Neuron (in vitro differentiated cells): ENCODE results near the gene OLR1.

ENCODE experiments used
- H2AFZ ChIP-seq: one replicate; pipeline ENCODE4 v1.6.1; 2013; ENCODE audit warnings: low read depth, mild to moderate bottlenecking, inconsistent platforms, low read length, moderate library complexity
- H3K27me3 ChIP-seq: one replicate; pipeline ENCODE4 v1.6.1; 2013; ENCODE audit warnings: low read length; ENCODE audit not compliant: insufficient read depth
- H3K36me3 ChIP-seq: one replicate; pipeline ENCODE4 v1.6.1; 2013; ENCODE audit warnings: low read length; ENCODE audit not compliant: insufficient read depth
- H3K4me1 ChIP-seq: one replicate; pipeline ENCODE4 v1.6.1; 2013; ENCODE audit warnings: low read length; ENCODE audit not compliant: insufficient read depth
- H3K4me3 ChIP-seq: 2 replicates; pipeline ENCODE4 v1.5.1; 2013; ENCODE audit warnings: mild to moderate bottlenecking, low read length, moderate library complexity
- H3K9me3 ChIP-seq: one replicate; pipeline ENCODE4 v1.6.1; 2013; ENCODE audit warnings: low read length

The OLR1 gene

DNA sequence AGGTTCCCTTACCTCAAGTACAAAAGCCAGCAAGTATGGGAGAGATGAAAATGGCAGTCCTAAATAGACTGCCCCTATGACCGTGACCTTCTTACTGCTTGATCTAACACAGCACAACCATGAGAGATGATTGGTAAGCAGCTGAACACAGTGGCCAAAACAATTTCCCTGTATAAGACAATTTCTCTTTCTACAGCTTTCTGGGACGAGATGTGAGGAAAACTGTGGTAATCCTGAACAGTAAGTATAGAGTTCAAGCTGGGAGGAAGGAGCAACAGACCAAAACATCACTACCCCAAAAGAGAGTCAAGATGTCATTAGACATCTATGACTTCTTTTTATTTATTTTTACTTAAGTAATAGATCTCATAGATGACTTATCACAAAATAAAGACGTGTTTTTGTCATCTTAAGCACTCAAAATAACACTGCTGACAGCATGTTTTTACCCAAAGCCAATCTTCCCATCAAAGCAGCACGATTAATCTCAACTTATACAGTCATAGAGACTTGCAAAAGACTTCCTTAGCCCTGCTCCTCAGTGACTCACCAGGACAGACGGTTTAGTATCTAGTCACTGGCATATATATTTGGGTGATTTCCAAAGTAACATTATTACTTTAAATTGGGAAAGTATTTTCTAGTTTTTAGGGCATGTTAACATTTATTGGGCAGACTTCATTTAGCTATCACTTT is 10.6 kb upstream of the OLR1 start:
- Histone ChIP-seq H3K36me3 (no peaks in the 10 kb centered on the region), H3K4me3 (no peak overlapping the region), H3K9me3 (no peaks in the 10 kb centered on the region), H3K4me1 (no peaks in the 10 kb centered on the region), H2AFZ (no peak overlapping the region), H3K27me3 (no peaks in the 10 kb centered on the region)

DNA sequence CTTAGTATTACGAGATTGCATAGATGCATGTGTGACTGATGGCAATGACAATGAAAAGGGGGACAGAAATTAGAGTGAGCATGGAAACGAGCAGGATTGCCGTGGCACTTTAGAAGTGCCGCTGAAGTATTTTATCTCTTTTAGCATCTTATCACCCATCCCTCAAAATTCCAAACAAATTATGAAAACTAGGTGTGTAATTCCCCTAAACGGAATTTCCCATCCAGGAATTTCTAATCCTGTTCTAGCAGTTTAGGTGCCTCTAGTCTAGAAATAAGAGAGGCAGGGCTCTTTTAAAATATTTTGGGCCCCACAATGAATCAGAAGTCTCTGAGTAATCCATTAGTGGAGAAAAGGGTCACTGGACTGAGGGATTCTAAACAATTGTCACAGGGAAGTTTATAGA is 7.8 kb upstream of the OLR1 start:
- Histone ChIP-seq H3K4me1 (no peaks in the 10 kb centered on the region), H2AFZ (no peak overlapping the region), H3K9me3 (no peaks in the 10 kb centered on the region), H3K4me3 (no peak overlapping the region), H3K36me3 (no peaks in the 10 kb centered on the region), H3K27me3 (no peaks in the 10 kb centered on the region)

DNA sequence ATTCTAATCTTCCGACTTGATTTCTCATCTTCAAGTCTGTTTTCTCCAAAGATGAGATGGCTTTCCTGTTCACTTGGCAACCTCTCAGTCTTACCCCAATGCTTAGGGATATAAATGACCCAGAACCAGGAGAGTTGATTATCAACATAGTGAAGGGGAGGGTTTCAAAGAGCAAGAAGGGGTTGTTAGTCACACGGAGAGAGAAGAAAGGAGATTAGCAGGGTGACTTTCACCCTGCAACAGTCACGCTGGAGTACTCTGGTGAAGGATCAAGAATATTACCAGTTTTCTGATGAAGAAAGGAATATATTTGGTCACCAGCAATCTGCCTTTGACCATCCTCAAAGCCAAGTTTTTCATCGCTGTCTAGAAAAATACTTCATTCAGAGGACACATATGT is 6.9 kb upstream of the OLR1 start, which contains the start of gene TMEM52B:
TMEM52B (plus strand) TSS at position 212 of the 400 bp plus-strand sequence. CDS start 543 bp downstream, outside the sequence.
- no peaks in the 10 kb centered on the region for H3K36me3 ChIP-seq
- no peaks in the 10 kb centered on the region for H3K4me1 ChIP-seq
- no peak within 1 kb of the TSS for H3K4me3 ChIP-seq
- no peaks in the 10 kb centered on the region for H3K9me3 ChIP-seq
- H3K27me3 ChIP-seq: no peaks in the 10 kb centered on the region
- H2AFZ ChIP-seq: no peak within 1 kb of the TSS

DNA sequence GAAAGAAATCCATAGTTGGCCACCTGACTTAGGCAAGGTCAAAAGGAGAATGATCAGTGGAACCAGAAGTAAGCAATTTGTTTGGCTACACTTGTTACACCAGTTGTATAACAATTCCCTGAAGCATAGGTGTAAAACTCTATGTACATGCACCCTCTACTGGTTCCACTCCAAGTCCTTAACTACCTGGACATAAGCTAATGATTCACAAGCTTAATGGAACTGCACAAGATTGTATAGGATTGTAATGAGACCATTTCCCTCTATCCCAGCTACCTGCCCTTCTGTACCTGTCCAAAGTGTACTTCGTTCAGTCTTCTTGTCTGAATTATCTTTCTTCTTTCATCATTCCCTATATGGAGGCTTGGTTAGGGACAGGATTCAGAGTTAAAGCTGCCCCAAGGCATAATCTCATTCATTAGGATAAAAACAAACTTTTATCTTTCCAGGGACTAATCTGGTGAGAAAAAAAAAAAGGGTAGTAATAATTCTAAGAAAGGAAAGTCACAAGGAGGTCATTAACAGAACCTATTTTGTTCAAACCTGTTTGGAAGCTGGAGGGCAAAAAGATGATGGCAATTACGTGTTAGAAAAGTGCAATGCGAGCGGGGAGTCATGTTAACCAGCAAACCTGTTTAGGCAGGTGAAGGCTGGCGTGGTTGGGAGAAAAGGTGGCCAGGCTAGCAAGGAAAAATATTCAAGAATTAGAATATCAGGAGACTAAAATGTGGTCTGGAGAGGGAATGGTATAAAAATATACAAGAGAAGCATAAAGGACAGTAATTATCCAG is 4.1 kb upstream of the OLR1 start:
- Histone ChIP-seq H3K9me3 (no peaks in the 10 kb centered on the region), H3K4me3 (no peak overlapping the region), H3K4me1 (no peaks in the 10 kb centered on the region), H2AFZ (no peak overlapping the region), H3K27me3 (no peaks in the 10 kb centered on the region), H3K36me3 (no peaks in the 10 kb centered on the region)

DNA sequence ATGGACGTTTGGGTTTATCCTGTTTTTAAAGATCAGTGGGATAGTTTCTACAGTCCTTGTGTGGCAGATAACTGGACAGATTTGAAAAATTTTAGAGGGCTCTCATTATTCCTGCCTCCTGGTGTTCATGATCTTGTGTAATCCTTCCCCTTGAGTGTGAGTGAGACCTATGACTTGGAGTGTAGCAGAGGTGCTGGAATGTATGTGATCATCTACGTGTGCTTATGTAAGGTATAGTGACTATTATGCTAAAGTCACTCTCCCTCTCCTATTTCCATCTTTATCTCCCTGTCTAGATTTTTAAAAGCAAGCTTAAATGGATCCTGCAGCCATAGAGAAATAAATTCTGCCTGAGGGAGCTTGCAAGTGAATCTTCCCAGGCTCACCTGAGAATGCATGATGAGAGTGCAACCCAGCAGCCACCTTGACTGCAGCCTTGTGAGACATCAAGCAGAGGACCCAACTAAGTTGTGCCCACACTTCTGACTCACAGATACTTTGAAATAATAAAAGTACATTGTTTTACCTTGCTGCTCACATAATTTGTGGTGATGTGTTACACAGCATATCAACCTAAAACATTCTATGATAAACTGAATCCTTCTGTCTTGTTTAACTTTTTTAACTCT is 3.2 kb upstream of the OLR1 start:
- Histone ChIP-seq H3K9me3 (no peaks in the 10 kb centered on the region), H3K27me3 (no peaks in the 10 kb centered on the region), H3K36me3 (no peaks in the 10 kb centered on the region)

DNA sequence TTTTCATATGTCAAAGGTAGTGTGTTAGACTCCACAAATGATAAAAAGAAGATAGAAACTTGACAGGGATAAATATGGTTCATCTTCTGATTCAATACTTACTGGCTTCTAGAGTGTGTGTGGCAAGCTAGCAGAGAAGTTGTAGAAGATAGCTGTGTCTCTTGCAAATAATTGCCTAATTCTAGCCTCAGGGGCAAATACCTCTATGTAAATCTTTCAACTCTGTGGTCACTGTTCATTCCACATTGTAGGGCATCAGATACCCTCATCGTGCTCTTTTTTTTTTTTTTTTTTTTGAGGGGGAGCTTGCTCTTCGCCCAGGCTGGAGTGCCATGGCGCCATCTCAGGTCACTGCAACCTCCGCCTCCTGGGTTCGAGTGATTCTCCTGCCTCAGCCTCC is 1.7 kb downstream of the OLR1 start:
- H3K4me3 ChIP-seq: no peak overlapping the region

More for the DNA sequence above, 3.2 kb upstream of the OLR1 start:
- H3K4me1 ChIP-seq: no peaks in the 10 kb centered on the region
- H2AFZ ChIP-seq: no peak overlapping the region
- H3K4me3 ChIP-seq: no peak overlapping the region

DNA sequence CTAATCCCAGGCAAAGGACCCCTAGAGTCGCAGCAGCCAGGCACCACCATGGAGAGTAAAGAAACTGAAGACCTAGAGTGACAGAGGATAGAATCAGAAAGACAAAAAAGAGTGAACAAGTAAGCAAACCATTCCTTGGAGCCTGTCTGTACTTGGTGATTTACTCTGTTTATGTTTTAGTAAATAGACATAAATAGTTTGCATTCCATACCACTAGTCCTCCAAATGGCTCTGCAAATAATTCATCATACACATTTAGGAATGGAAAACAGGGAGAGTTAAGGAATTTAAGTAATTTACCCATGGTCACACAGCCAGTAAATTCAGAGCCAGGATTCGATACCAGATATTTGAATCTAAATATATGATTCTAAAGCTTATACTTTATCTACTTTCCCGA is 2.8 kb downstream of the OLR1 start:
- H3K4me1 ChIP-seq: no peaks in the 10 kb centered on the region

More for the DNA sequence above, 1.7 kb downstream of the OLR1 start:
- H3K27me3 ChIP-seq: peaks cover 2% of the 10 kb centered on the region
- no peak overlapping the region for H2AFZ ChIP-seq
- H3K9me3 ChIP-seq: no peaks in the 10 kb centered on the region
- no peaks in the 10 kb centered on the region for H3K4me1 ChIP-seq
- H3K36me3 ChIP-seq: no peaks in the 10 kb centered on the region

DNA sequence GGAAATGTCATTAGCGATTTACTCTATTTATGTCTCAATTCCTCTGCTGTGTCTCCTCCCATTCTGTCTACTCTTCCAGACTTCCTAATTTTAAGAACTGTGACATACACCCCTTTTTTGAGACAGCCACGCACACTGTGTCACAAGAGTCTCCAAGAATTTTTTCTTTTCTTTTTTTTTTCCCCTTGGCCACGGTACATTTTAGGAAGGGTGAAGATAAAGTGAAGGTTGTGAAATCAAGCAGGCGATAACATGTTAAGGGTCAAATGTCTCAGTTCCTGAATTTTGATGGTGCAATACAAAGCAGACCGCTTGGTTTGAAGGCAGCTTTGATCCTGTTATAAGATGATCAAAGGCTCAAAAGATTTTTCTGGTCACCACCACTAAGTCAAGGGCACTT is 4.3 kb downstream of the OLR1 start:
- Histone ChIP-seq H3K36me3 (no peaks in the 10 kb centered on the region), H3K4me3 (no peak overlapping the region)

More for the DNA sequence above, 2.8 kb downstream of the OLR1 start:
- H3K36me3 ChIP-seq: no peaks in the 10 kb centered on the region
- H3K27me3 ChIP-seq: peaks cover 2% of the 10 kb centered on the region
- no peak overlapping the region for H2AFZ ChIP-seq
- no peak overlapping the region for H3K4me3 ChIP-seq
- H3K9me3 ChIP-seq: no peaks in the 10 kb centered on the region

DNA sequence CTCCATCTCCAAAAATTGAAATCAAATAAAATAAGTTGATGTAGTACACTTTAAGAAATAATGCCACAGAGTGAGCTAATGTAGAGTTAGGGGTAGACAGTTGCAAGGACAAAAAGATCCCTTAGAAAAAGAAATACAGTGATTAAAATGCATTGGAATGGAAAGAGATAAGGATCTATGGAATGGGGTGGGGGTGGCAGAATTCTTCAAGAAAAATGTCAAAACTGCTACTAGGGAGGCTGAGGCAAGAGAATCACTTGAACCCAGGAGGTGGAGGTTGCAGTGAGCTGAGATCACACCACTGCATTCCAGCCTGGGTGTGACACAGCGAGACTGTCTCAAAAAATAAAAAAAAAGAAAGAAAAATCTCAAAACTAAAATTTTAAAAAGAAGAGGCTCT is 6.5 kb downstream of the OLR1 start:
- H3K27me3 ChIP-seq: peaks cover 2% of the 10 kb centered on the region
- H3K36me3 ChIP-seq: no peaks in the 10 kb centered on the region
- no peaks in the 10 kb centered on the region for H3K9me3 ChIP-seq
- no peaks in the 10 kb centered on the region for H3K4me1 ChIP-seq
- no peak overlapping the region for H3K4me3 ChIP-seq
- no peak overlapping the region for H2AFZ ChIP-seq

More for the DNA sequence above, 4.3 kb downstream of the OLR1 start:
- no peak overlapping the region for H2AFZ ChIP-seq
- H3K9me3 ChIP-seq: no peaks in the 10 kb centered on the region
- peaks cover 2% of the 10 kb centered on the region for H3K27me3 ChIP-seq
- no peaks in the 10 kb centered on the region for H3K4me1 ChIP-seq

DNA sequence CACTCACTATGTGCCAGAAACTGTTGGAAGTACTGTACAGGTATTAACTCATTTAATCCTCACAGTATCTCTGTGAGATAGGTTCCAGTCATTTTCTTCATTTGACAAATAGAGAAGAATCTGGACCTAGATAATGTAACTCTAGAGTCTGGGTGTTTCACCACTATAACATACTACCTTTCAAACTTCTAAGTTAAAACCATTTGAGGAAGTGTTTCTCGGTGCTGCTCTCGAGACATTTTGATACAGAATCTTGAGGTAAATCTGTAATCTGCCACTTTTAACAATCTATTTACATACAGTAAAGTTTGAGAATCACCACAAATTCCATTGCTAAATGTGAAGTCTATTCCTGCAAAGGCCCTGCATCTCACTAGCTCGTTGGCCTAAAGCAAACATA is 8.8 kb downstream of the OLR1 start:
- H3K27me3 ChIP-seq: no peaks in the 10 kb centered on the region
- H3K9me3 ChIP-seq: no peaks in the 10 kb centered on the region
- no peaks in the 10 kb centered on the region for H3K4me1 ChIP-seq
- no peak overlapping the region for H3K4me3 ChIP-seq
- no peak overlapping the region for H2AFZ ChIP-seq
- H3K36me3 ChIP-seq: no peaks in the 10 kb centered on the region

DNA sequence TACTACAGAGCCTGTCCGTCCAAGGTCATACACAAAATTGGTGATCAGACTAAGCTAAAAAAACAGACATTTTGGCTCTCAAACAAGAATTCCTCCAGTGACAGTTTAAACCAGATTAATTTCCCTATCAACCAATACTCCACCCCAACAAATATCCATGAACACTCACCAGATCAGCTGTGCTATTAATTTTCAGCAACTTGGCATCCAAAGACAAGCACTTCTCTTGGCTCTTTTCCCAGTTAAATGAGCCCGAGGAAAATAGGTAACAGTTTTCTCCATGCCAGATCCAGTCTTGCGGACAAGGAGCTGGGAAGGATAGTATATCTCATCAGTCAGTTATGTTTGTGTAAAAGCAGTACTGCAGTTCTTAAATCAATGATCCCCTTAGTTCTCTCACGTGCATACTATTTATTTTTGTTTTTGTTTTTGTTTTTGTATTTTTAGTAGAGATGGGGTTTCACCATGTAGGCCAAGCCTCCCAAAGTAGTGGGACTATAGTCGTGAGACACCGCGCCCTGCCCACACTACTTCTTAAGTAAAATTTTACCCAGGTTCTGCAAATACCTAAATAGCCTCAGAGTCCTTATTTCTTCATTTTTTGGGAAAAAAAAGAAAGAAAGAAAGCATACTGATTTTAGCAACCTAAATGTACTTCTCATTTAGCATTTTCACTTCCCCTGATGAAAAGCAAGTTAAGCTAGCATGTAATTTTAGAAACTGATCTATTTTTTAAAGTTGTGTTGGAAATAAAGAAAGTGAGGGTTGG is 11.1 kb downstream of the OLR1 start:
- H3K4me1 ChIP-seq: no peaks in the 10 kb centered on the region
- H2AFZ ChIP-seq: no peak overlapping the region
- H3K36me3 ChIP-seq: no peaks in the 10 kb centered on the region

DNA sequence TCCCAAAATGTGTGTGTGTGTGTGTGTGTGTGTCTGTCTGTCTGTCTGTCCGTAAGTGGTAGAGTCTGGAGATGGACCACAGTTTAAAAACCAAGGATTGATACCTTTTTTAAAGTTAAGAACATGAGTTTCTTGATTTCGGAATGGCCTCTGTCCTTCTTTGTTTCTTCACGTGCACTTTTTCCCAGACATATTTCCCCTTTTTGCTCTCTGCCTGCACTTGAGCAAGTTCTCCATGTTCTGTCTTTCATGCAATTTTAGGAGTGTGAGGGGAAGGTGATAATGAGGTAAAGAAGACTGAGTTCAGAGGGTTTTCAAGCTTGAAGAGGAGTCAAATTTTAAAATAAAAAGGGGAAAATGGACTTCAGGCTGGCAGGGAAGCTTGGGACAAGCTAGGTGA is 12.7 kb downstream of the OLR1 start:
- Histone ChIP-seq H2AFZ (no peak overlapping the region), H3K36me3 (no peaks in the 10 kb centered on the region)

More for the DNA sequence above, 11.1 kb downstream of the OLR1 start:
- Histone ChIP-seq H3K27me3 (no peaks in the 10 kb centered on the region), H3K9me3 (no peaks in the 10 kb centered on the region), H3K4me3 (no peak overlapping the region)

More for the DNA sequence above, 12.7 kb downstream of the OLR1 start:
- no peaks in the 10 kb centered on the region for H3K9me3 ChIP-seq
- no peaks in the 10 kb centered on the region for H3K4me1 ChIP-seq
- no peaks in the 10 kb centered on the region for H3K27me3 ChIP-seq
- H3K4me3 ChIP-seq: no peak overlapping the region
